HEK293T (cell line): ENCODE measurements around the gene SPATA31A3.
"Not testable (repeated sequence)": the region's sequence is repeated elsewhere in the genome, so short reads cannot be mapped to it uniquely, and the experiment has no call there.

Source experiments
- CTCF ChIA-PET: fragments of 350-600 bp; formaldehyde crosslinking; extraction: SDS; loops from one replicate; lab custom pipeline; 2021; ENCODE audit warnings: antibody characterized with exemption, inconsistent platforms; lab: Yijun Ruan, JAX
- POLR2A ChIA-PET: fragments of 350-600 bp; formaldehyde crosslinking; extraction: SDS; loops from one replicate; lab custom pipeline; 2020; ENCODE audit warnings: antibody characterized with exemption, inconsistent platforms; lab: Yijun Ruan, JAX
- DNase-seq: peaks from one replicate; pipeline ENCODE4 v3.0.0; 2012; ENCODE audit warnings: mixed read lengths; ENCODE audit errors: extremely low spot score

Gene SPATA31A3

DNA sequence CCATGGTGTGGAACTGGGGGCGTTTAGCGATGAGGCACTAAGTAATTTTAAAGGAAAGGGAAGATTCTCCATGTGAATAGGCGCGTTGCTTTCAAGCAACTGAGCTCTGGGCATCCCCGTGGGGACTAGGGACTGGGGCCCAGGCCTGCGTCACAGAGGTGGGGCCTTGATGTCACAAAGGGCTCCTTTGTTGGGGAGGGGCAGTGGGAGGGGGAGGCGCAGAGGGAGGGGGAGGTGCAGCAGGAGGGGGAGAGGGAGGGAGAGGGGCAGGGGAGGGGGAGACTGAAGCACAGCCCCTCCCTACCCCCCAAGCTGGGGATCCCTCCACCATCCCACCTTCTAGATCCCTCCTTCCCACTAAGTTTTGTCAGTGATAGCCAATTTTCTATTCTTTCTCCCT is at the start of gene SPATA31A3:
Gene SPATA31A3, minus strand, starts transcription at position 101 of the 400 bp plus-strand sequence. Its CDS starts 29 bp downstream, at position 72.
- POLR2A ChIA-PET, CTCF ChIA-PET, DNase-seq: not testable (repeated sequence)

DNA sequence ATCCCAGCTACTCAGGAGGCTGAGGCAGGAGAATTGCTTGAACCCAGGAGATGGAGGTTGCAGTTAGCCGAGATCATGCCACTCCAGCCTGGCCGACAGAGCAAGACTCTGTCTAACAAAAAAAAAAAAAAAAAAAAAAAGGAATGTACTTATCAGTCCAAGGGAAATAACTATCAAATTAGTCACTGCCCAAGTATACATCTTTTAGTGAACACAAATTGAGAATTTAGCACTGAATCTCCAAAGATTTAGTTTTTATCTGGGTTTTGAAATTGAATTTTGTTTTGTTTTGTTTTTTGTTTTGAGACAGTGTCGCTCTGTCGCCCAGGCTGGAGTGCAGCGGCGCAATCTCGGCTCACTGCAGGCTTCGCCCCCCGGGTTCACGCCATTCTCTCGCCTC is 39.8 kb downstream of the SPATA31A3 start:
- POLR2A ChIA-PET, CTCF ChIA-PET, DNase-seq: not testable (repeated sequence)

- CTCF ChIA-PET, POLR2A ChIA-PET, DNase-seq: not testable (repeated sequence)
These were observed 49.8 kb downstream of the SPATA31A3 start for GRCh38 chr9:66942400-66943155.

GRCh38 chr9:66939878-66940830 is 52.2 kb downstream of the SPATA31A3 start:
- DNase-seq, POLR2A ChIA-PET, CTCF ChIA-PET: not testable (repeated sequence)

GRCh38 chr9:66938322-66938721 is 54.0 kb downstream of the SPATA31A3 start:
- DNase-seq, CTCF ChIA-PET, POLR2A ChIA-PET: not testable (repeated sequence)

GRCh38 chr9:66937662-66938061 is 54.7 kb downstream of the SPATA31A3 start:
- POLR2A ChIA-PET, DNase-seq, CTCF ChIA-PET: not testable (repeated sequence)
